ENCODE measurements around the gene LRP2.

LRP2 gene

GRCh38 chr2:169237286-169237685 lies 125.0 kb downstream of the LRP2 start:
- no peak for DNase-seq (ENCODE audit: low read depth)

- DNase-seq (ENCODE audit: low read depth) = no peak
Observed at GRCh38 chr2:169232551-169233154, 129.7 kb downstream of the LRP2 start.

GRCh38 chr2:169230204-169230603 lies 132.1 kb downstream of the LRP2 start:
- DNase-seq (ENCODE audit: low read depth) = no peak

GRCh38 chr2:169229590-169229989 lies 132.7 kb downstream of the LRP2 start:
- DNase-seq (ENCODE audit: low read depth) = no peak

- no peak for DNase-seq (ENCODE audit: low read depth)
Observed at GRCh38 chr2:169225906-169226305, 136.4 kb downstream of the LRP2 start.

GRCh38 chr2:169225233-169225750 lies 137.0 kb downstream of the LRP2 start:
- no peak for DNase-seq (ENCODE audit: low read depth)

GRCh38 chr2:169222665-169223064 lies 139.7 kb downstream of the LRP2 start:
- no peak for DNase-seq (ENCODE audit: low read depth)

- DNase-seq (ENCODE audit: low read depth) = no peak
Observed at GRCh38 chr2:169221745-169222369, 140.5 kb downstream of the LRP2 start.

GRCh38 chr2:169210917-169211316 lies 151.4 kb downstream of the LRP2 start:
- DNase-seq (ENCODE audit: low read depth) = no peak

GRCh38 chr2:169208026-169208425 lies 154.3 kb downstream of the LRP2 start:
- DNase-seq (ENCODE audit: low read depth) = no peak

GRCh38 chr2:169205176-169205575 lies 157.2 kb downstream of the LRP2 start:
- no peak for DNase-seq (ENCODE audit: low read depth)

- DNase-seq (ENCODE audit: low read depth) = no peak
Observed at GRCh38 chr2:169203952-169204351, 158.4 kb downstream of the LRP2 start.

GRCh38 chr2:169200756-169201155 lies 161.6 kb downstream of the LRP2 start:
- DNase-seq (ENCODE audit: low read depth) = no peak

- no peak for DNase-seq (ENCODE audit: low read depth)
Observed at GRCh38 chr2:169193618-169194017, 168.7 kb downstream of the LRP2 start.

- DNase-seq (ENCODE audit: low read depth) = no peak
Observed at GRCh38 chr2:169190197-169190775, 172.0 kb downstream of the LRP2 start.

- DNase-seq (ENCODE audit: low read depth) = no peak
Observed at GRCh38 chr2:169189132-169189531, 173.2 kb downstream of the LRP2 start.

GRCh38 chr2:169185711-169186110 lies 176.6 kb downstream of the LRP2 start:
- no peak for DNase-seq (ENCODE audit: low read depth)

- DNase-seq (ENCODE audit: low read depth) = no peak
Observed at GRCh38 chr2:169184074-169184473, 178.3 kb downstream of the LRP2 start.

GRCh38 chr2:169182573-169182972 lies 179.8 kb downstream of the LRP2 start:
- DNase-seq (ENCODE audit: low read depth) = no peak

GRCh38 chr2:169178804-169179390 lies 183.4 kb downstream of the LRP2 start:
- no peak for DNase-seq (ENCODE audit: low read depth)

- no peak for DNase-seq (ENCODE audit: low read depth)
Observed at GRCh38 chr2:169178364-169178763, 184.0 kb downstream of the LRP2 start.

GRCh38 chr2:169175112-169175511 lies 187.2 kb downstream of the LRP2 start:
- DNase-seq (ENCODE audit: low read depth) = no peak

- no peak for DNase-seq (ENCODE audit: low read depth)
Observed at GRCh38 chr2:169173876-169174275, 188.5 kb downstream of the LRP2 start.

All from stimulated activated CD8-positive, alpha-beta memory T cell treated with anti-CD3 and anti-CD28 coated beads, Interleukin-12 subunit alpha, Interleukin-12 subunit beta, amount 100 ng/mL, for 4 hours (primary cell).